GM21737 (cell line): Measurements from ENCODE around the gene LRATD1.
A peak's percentile ranks its signal among the peaks of the same experiment; 100 is the strongest.

ENCODE experiments used
- ATAC-seq: cut with Tn5 transposase; IDR thresholded peaks from one replicate; pipeline ENCODE4 v1.9.1; 2021; ENCODE audit warnings: mild to moderate bottlenecking, moderate library complexity; ENCODE audit not compliant: unreplicated experiment

LRATD1 gene

DNA sequence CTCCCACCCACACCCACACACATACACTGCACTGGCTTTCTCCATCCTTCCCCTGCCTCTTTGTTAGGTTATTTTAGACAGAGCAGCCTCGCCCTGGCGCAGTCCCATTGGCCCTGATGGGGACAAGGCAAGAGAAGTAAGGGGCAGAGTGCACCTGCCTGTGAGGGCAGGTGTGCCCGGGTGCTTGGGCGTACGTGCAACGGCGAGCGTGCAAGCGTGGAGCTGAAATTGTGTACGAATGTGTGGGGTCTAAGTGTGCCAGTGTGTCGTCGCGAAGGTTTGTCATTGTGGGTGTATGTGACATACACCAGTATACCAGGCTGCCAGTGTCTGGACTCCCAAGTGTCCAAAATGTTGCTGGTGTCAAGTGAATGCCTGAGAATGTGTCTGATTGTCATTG, 544 bp downstream of the LRATD1 start:
- ATAC-seq: no peak

GRCh38 chr2:14633461-14634181, 1.1 kb downstream of the LRATD1 start:
- ATAC-seq: no peak

DNA sequence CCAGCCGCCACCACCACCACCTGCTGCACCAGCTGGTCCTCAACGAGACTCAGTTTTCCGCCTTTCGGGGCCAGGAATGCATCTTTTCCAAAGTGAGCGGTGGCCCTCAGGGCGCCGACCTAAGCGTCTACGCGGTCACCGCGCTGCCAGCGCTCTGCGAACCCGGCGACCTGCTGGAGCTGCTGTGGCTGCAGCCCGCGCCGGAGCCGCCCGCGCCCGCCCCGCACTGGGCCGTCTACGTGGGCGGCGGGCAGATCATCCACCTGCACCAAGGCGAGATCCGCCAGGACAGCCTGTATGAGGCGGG, 1.6 kb downstream of the LRATD1 start:
- ATAC-seq: no peak

DNA sequence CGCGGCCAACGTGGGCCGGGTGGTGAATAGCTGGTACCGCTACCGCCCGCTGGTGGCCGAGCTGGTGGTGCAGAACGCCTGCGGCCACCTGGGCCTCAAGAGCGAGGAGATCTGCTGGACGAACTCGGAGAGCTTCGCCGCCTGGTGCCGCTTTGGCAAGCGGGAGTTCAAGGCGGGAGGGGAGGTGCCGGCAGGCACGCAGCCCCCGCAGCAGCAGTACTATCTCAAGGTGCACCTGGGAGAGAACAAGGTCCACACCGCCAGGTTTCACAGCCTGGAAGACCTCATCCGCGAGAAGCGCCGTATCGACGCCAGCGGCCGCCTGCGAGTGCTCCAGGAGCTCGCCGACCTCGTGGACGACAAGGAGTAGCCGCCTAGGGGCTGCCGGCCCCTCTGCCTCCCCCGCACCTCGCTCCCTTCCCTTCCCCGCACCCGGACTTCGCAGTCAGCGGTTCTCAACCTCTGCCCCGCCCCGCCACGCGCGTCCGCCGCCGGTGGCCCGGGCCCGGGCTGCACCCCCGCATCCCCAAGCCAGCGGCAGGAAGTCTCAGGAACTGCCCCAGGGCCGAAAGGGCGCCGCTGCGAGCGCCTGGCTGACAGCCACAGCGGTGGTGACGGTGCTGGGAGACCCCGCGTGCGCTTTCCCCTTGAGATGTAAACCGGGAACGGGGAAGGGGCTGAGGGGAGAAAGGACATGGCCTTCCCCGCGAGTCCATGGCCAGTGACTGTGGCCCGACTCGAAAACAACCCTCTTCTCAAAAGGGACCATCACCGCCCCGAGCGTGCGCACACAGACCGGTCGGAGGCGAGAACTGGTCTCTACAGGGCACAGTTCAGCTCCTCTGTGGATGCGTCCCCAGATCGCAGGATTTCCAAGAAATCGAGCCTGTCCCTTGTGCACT, 2.2 kb downstream of the LRATD1 start:
- ATAC-seq: peak; percentile 55

GRCh38 chr2:14635391-14635871, 2.9 kb downstream of the LRATD1 start:
- ATAC-seq: no peak

GRCh38 chr2:14638488-14638887, 6.0 kb downstream of the LRATD1 start:
- ATAC-seq: no peak

- no peak for ATAC-seq
Observed at GRCh38 chr2:14641116-14641515, 8.6 kb downstream of the LRATD1 start.

DNA sequence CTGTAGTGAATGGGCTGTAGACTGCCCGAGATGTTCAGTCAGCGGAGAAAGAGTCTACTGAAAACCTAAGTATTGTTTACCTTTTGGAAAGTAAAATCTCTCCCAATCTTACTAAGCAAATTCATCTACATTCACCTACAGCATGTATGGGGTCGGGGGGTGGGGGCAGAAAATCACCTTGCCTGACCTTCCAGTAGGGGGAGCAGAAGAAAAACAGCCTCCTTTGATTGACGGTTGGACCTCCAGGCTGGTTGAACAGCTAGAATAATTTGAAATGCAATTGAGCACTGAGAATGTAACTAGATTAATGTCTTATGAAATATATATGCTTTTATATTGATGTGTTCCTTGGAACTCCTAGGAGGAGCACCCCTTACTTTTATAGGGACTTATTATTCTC, 10.0 kb downstream of the LRATD1 start:
- no peak for ATAC-seq

DNA sequence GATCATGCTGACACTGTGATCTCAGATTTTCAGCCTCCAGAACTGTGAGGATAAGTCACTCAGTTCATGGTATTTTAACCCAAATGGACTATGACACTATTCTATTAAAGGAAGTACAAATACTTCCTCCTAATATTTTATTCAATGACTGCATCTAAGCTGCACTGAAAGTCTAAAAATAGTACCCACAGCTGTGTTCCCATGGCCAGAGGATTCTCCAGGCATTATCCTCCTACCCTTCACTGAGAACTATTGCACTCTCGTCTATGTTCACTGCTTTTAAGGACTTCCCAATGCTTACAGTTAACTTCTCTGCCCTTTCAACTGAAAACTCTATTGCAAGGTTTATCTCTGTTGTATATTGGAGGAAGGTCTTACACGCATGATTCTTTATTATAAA, 15.2 kb downstream of the LRATD1 start:
- no peak for ATAC-seq

DNA sequence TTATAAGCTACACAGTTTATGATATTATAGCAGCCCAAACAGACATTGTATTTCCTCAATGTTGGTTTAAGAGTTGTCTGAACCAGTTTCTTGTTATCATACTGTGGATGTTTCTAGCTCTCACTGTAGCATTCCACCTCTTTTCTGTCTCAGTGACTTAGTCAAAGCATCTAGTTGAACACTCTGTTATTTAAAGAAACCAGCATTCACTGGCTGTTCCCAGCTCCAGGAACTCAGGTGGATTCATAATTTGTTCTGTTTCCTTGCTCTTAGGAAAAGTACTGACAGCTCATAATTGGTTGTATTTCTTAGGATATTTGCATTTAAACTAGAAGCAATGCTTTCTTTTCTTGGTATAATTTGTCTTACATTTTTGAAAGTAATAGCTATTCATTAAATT, 17.5 kb downstream of the LRATD1 start:
- ATAC-seq: no peak

DNA sequence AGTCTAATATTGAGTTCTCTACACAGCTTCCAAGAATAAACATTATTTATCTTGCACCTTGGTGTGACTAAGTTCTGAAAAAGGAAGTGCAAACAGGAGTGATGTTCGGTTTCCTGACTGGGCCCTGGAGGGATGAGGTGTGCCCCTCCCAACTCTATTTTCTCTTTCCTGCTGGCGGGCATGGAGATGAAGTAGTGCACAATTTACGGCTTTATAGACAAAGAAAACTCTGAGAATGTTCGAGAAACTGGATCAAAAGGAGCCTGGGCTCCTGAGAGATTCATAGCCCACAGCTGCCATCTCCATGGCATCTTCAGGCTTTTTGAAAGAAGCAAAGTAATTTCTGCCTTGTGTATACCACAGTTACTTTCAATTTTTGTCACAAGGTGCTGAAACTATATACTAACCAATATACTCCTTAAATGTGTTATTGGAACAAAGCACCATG, 22.3 kb downstream of the LRATD1 start:
- ATAC-seq: peak; percentile 90

GRCh38 chr2:14656146-14656545, 23.6 kb downstream of the LRATD1 start:
- ATAC-seq: no peak

DNA sequence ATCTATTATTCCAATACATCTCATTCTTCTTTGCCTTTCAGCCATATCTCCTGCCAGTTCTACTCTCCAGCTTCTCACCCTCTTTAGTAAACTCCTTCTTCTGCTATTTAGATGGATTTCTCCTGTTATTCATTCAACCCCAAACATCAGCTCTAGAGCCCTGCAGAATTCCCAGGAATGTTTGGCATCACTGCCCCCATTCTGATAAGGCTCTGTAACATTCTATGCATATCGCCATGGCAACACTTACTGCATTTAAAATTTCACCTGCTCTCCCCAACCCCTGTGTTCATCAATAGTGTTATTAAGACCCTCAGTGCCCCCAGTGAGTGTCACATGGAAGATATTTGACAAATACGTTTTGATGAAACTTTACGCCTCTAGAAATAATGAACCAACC, 28.6 kb downstream of the LRATD1 start:
- no peak for ATAC-seq

- ATAC-seq: no peak
Observed at GRCh38 chr2:14673351-14673875, 40.9 kb downstream of the LRATD1 start.

GRCh38 chr2:14675489-14675888, 43.0 kb downstream of the LRATD1 start:
- ATAC-seq: no peak

DNA sequence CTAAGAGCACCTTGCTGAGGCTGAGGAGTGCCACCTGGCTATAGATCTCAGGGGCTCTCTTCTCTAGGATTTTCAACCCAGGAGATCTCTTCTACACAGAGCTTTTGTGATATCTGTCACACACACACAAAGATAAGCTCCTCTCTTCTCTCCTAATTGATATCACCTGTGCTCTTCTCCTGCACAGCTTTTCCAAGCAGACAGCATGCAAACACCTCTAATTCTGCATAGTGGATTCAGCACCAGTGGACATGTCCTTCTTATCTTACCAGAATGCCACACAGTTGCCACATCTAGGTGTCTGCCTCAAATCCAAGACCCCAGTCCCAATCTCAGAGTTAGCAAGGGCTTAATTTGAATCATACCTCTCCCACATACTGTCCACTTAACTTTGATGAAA, 43.9 kb downstream of the LRATD1 start:
- no peak for ATAC-seq

DNA sequence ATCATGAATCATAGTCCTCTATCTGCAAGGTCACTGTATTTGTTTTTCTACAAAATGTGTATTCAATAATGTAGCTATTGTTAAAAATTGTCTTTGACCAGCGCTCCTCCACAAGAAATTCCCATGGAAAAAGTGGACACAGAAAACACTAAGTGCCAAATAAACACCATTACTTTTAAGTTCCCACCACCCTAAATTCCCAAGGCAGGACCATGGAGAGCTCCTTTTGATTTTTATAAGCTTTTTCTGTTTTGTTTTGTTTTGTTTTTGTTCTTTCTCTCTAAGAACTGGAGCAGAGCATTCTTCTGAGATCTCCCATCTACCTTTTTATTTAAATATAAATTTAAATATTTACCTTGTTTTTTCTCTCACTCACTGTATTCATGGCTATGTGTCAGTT, 44.5 kb downstream of the LRATD1 start:
- no peak for ATAC-seq

DNA sequence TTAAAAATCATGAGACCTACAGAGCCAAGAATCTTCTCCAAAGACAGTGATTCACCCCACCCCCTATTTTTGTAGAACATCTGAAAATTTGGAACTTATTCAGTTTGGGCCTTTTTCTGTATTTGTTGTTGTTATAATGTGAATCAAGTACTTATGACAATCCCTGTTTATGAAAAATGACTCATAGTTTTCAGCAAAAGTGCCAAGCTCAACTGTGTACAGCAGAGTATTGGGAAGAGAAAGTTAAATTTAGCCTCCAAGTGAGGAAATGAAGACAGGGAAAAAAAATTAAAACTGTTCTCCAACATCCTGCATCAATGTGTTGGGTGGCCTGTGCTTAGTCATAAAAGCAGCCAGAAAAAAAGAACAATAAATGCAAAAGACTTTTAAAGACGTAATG, 46.2 kb downstream of the LRATD1 start:
- no peak for ATAC-seq

DNA sequence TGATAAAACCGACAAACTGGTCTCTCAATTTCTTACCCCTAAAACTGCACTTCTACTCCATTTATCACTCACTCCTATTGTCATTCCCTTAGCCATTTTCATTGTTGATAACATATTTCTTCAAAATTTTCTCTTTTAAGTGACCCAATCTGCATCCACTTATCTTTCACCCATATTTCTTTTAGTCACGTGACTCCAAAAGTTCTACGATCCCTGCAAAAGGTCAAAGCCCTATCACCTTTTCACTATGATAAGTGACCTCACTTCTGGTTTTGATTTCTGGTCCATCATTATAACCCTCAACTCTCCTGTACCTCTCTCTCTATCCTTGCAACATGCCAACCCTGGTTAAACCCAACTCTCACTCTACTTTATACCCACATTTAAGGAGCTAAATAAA, 49.1 kb downstream of the LRATD1 start:
- no peak for ATAC-seq
